Measurements from ENCODE around the gene CCDC83. TPM values are rescaled to one million over a fixed set of nuclear protein-coding genes. Genes with fewer than 3 reads are reported as not detected.

The CCDC83 gene
- total and polyA plus RNA-seq, 2 donors (not counting 3 experiments of a cell fraction or from before 2014, with no cell fraction given), result not detected

- BruUV-seq (replicated peaks), result no TSS peak
- ChIA-PET POLR2A (interaction anchor here (0.7 kb wide), 1 partner anchor 104 kb away, joined by 4 read pairs; no protein-coding TSS in a partner anchor), CTCF (interaction anchor here (0.7 to 2.3 kb wide), 7 partner anchors 84 to 925 kb away, joined by 3 to 9 read pairs (median 4); partner anchors contain the start of gene CCDC83)
- Histone ChIP-seq H3K4me3 (replicated peaks in 1 of 3; ENCODE audit: insufficient read depth in 1 of 3, low read depth in 1 of 3, low read length in 3 of 3) (no peak overlapping the region), H3K4me1 (ENCODE audit: control insufficient read depth, extremely low read depth, insufficient read depth, low read length) (no peaks in the 10 kb centered on the region), H4K20me1 (replicated peaks; ENCODE audit: control insufficient read depth, extremely low read depth, insufficient read depth, low read length) (no peaks in the 10 kb centered on the region), H3K36me3 (ENCODE audit: control insufficient read depth in 2 of 2, extremely low read depth in 1 of 2, insufficient read depth in 2 of 2, low read length in 2 of 2) (no peaks in the 10 kb centered on the region), H3K27ac (ENCODE audit: insufficient read depth, low read depth, low read length) (no peak overlapping the region), H2AFZ (ENCODE audit: low read depth, low read length) (no peak overlapping the region), H3K79me2 (ENCODE audit: control insufficient read depth, insufficient read depth, low read length) (no peaks in the 10 kb centered on the region), H3K9me1 (replicated peaks; ENCODE audit: control insufficient read depth, extremely low read depth, insufficient read depth, low read length) (no peaks in the 10 kb centered on the region), H3K9me3 (replicated peaks; ENCODE audit: control insufficient read depth, insufficient read depth, low read length) (no peaks in the 10 kb centered on the region), H3K9ac (replicated peaks; ENCODE audit: extremely low read depth, insufficient read depth, low read length) (no peak overlapping the region), H3K27me3 (ENCODE audit: control insufficient read depth in 2 of 2, insufficient read depth in 2 of 2, low read length in 2 of 2) (no peaks in the 10 kb centered on the region), H3K4me2 (ENCODE audit: insufficient read depth, low read length) (no peak overlapping the region)
- dilution Hi-C loops (cut with MboI; ENCODE audit: extremely low pct_ligation_motif_present, low sequenced_read_pairs) (no loop called here), intact Hi-C loops (cut with micrococcal nuclease) (loop anchor here (5.0 to 10.0 kb wide), 2 partner anchors 245 to 342 kb away; no protein-coding TSS in a partner anchor)
- TF ChIP-seq EZH2 (IDR thresholded peaks at IDR 0.05; ENCODE audit: borderline replicate concordance, low read depth, low read length, severe bottlenecking), result no peak
- TF ChIP-seq MAX (IDR thresholded peaks at IDR 0.05; ENCODE audit: insufficient read depth, insufficient read length), result no peak
- no peak for TF ChIP-seq MYC (IDR thresholded peaks at IDR 0.05; ENCODE audit: low read depth, low read length)
- TF ChIP-seq GATA2 (IDR thresholded peaks at IDR 0.05; ENCODE audit: insufficient read depth, insufficient read length, low read depth, low read length), result no peak
- TF ChIP-seq FOS (IDR thresholded peaks at IDR 0.05; ENCODE audit: borderline replicate concordance, insufficient read depth, low read length), result no peak
- no peak for TF ChIP-seq CTCF (IDR thresholded peaks at IDR 0.05; ENCODE audit: extremely low read depth in 1 of 2, insufficient read depth in 1 of 2, low read depth in 1 of 2, low read length in 2 of 2)
- no peak for TF ChIP-seq POLR2AphosphoS5 (IDR thresholded peaks at IDR 0.05; ENCODE audit: insufficient read depth, low read depth, low read length)
- TF ChIP-seq POLR2A (IDR thresholded peaks at IDR 0.05; ENCODE audit: low read depth, low read length), result no peak
- TF ChIP-seq JUN (IDR thresholded peaks at IDR 0.05; ENCODE audit: borderline replicate concordance, insufficient read depth, insufficient read length, low read depth), result no peak
- DNase-seq (ENCODE audit: low read depth, low spot score), result no peak
- no peak for FAIRE-seq
Measured at GRCh38 chr11:85939099-85940015, 84.2 kb downstream of the CCDC83 start.

All from endothelial cell of umbilical vein (primary cell).